PC-3 (cell line): Measurements from ENCODE around the gene COL27A1.

Source experiments
- EZH2 ChIP-seq: fragments of 300-600 bp; sonication (generic); IDR thresholded peaks from one replicate; pipeline ENCODE4 v1.6.1; 2017; ENCODE audit warnings: antibody characterized with exemption, mild to moderate bottlenecking, low read length; ENCODE audit not compliant: unreplicated experiment
- EZH2phosphoT487 ChIP-seq: fragments of 300-600 bp; sonication (generic); IDR thresholded peaks from 2 replicates; pipeline ENCODE4 v1.6.1; 2018; ENCODE audit warnings: mild to moderate bottlenecking, antibody characterized with exemption, low read length, borderline replicate concordance
- TF ChIP-seq, protein P1 (sequence below): fragments of 300-600 bp; sonication (generic); conservative IDR thresholded peaks from 2 replicates; pipeline ENCODE4 v1.5.1; 2017; ENCODE audit warnings: antibody characterized with exemption, low read depth, mild to moderate bottlenecking, low read length

DNA sequence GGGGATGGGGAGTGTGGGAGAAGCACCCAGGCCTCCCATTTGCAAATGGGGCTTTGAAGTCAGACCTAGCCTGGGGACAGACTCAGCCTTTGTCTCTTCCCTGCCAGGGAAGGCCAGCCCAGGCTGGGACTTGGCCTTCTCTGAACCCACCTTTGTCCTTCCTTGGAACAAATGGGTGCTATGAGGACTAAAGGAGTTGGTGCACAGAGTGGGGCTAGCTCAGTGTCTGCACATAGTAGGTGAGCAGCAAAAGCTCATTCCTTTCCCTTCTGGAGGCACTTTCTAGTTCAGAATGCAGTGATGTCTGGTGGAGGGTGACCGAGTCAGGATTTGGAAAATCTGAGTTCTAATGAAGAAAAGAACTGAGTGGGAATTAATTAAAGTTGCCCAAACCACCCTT is 37.2 kb downstream of the COL27A1 start:
- TF ChIP-seq, protein P1, sequence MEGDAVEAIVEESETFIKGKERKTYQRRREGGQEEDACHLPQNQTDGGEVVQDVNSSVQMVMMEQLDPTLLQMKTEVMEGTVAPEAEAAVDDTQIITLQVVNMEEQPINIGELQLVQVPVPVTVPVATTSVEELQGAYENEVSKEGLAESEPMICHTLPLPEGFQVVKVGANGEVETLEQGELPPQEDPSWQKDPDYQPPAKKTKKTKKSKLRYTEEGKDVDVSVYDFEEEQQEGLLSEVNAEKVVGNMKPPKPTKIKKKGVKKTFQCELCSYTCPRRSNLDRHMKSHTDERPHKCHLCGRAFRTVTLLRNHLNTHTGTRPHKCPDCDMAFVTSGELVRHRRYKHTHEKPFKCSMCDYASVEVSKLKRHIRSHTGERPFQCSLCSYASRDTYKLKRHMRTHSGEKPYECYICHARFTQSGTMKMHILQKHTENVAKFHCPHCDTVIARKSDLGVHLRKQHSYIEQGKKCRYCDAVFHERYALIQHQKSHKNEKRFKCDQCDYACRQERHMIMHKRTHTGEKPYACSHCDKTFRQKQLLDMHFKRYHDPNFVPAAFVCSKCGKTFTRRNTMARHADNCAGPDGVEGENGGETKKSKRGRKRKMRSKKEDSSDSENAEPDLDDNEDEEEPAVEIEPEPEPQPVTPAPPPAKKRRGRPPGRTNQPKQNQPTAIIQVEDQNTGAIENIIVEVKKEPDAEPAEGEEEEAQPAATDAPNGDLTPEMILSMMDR = no peak
- TF ChIP-seq EZH2phosphoT487 (no peak), EZH2 (no peak)
